Endothelial cell of hepatic sinusoid (primary cell): Measurements from ENCODE around the gene ELF5.

ENCODE experiments used
- in situ Hi-C: cut with HindIII; loops from 2 replicates; pipeline ENCODE4 v1.10.0; 2017; ENCODE audit warnings: low sequenced_read_pairs

Gene ELF5

GRCh38 chr11:34459507-34460162 lies 54.0 kb downstream of the ELF5 start:
- in situ Hi-C loops: no loop called here

- in situ Hi-C loops: no loop called here
Observed at GRCh38 chr11:34458525-34458924, 55.1 kb downstream of the ELF5 start.

- in situ Hi-C loops: no loop called here
Observed at GRCh38 chr11:34457607-34458006, 56.0 kb downstream of the ELF5 start.

- in situ Hi-C loops: no loop called here
Observed at GRCh38 chr11:34454308-34455032, 59.1 kb downstream of the ELF5 start.

GRCh38 chr11:34451053-34451452 lies 62.5 kb downstream of the ELF5 start:
- in situ Hi-C loops: no loop called here

- in situ Hi-C loops: no loop called here
Observed at GRCh38 chr11:34449013-34449412, 64.6 kb downstream of the ELF5 start.

- in situ Hi-C loops: no loop called here
Observed at GRCh38 chr11:34448223-34448994, 65.2 kb downstream of the ELF5 start.

- in situ Hi-C loops: no loop called here
Observed at GRCh38 chr11:34447044-34447443, 66.5 kb downstream of the ELF5 start.

GRCh38 chr11:34446386-34446785 lies 67.2 kb downstream of the ELF5 start:
- in situ Hi-C loops: no loop called here

GRCh38 chr11:34445956-34446355 lies 67.6 kb downstream of the ELF5 start:
- in situ Hi-C loops: no loop called here

- in situ Hi-C loops: no loop called here
Observed at GRCh38 chr11:34444428-34444827, 69.2 kb downstream of the ELF5 start.

GRCh38 chr11:34443136-34443535 lies 70.5 kb downstream of the ELF5 start:
- in situ Hi-C loops: no loop called here

- in situ Hi-C loops: no loop called here
Observed at GRCh38 chr11:34441814-34442213, 71.8 kb downstream of the ELF5 start.

GRCh38 chr11:34439610-34440198 lies 73.9 kb downstream of the ELF5 start:
- in situ Hi-C loops: no loop called here

- in situ Hi-C loops: no loop called here
Observed at GRCh38 chr11:34438529-34439507, 74.8 kb downstream of the ELF5 start, which contains the start of gene CAT. Gene CAT, plus strand, starts transcription at chr11:34438934. Its CDS starts 80 bp downstream, at chr11:34439014.

- in situ Hi-C loops: no loop called here
Observed at GRCh38 chr11:34437224-34438125, 76.1 kb downstream of the ELF5 start.

GRCh38 chr11:34433899-34434298 lies 79.7 kb downstream of the ELF5 start:
- in situ Hi-C loops: no loop called here

- in situ Hi-C loops: no loop called here
Observed at GRCh38 chr11:34432822-34433221, 80.8 kb downstream of the ELF5 start.

GRCh38 chr11:34431979-34432378 lies 81.6 kb downstream of the ELF5 start:
- in situ Hi-C loops: no loop called here
